NCI-H2029 treated with DMSO at 0.1 percent for 48 hours (cell line): ENCODE data around the gene CACNA1D.

Experiments used
- DNase-seq: peaks from one replicate; lab custom pipeline; 2025; lab: John Stamatoyannopoulos, UW

CACNA1D gene

DNA sequence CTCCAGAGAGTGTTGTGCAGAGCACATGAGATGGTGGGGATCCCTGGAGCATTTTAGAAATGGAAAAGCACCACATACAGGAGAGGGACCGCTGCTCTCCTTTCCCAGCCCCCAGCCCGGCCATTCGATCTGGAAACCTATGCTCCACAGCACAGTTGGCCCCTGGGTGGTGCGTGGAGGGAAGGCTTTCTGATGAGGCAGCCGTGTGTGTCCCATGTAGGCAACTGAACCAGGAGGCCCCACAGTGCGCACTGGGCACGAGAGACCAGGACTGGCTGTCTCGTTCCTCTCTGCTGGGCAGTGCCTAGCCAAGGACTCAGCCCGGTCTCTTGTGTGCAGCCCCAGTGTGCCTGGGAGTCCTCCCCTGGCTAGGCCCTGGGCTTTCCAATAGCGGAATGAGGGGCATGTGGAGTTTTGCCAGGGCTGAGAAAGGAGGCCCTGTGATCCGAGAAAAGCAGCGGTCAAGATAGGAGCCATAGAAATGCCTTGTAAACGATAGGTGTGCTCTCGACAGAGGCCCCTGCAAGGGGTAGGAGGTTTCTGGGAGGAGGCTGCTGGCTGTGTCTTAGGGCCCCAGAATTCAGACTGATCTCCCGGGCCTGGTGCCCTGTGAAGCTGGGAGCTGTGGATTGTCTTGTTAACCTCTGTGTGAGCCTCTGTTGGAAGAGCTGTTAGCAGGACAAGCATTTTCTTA lies 312.9 kb downstream of the CACNA1D start:
- no peak for DNase-seq

DNA sequence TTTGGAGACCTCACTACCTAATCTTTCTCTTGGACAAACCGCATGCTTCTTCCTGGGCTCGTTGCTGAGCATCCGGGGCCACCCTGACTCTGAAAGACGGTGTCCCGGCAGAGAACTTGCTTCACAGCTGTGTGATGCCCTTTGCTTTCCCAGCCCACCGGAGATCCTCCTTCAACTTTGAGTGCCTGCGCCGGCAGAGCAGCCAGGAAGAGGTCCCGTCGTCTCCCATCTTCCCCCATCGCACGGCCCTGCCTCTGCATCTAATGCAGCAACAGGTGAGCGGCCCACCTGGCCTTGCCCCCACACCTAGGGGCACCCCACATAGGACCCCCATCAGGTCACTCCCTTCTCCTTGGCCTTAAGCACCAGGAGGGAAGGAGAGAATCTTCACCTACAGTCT lies 314.1 kb downstream of the CACNA1D start:
- no peak for DNase-seq

DNA sequence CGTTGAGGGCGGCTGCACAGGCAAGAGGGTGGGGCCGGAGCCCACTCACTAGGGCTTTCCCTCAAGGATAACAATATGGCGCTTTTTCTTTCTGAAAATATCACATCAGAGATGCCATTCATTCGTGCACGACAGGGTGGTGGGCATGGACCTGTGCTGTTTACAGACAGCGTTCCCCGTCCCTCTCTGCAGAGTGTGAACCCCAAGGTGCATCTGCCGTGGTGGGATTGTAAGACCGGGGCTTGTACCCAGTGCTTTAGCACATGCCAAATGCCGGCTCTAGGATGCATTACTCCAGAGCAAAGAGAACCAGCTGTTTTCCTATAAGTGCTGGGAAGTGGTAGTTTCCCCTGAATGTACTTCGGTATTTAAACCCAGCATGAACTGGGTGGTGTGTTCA lies 314.9 kb downstream of the CACNA1D start:
- no peak for DNase-seq

DNA sequence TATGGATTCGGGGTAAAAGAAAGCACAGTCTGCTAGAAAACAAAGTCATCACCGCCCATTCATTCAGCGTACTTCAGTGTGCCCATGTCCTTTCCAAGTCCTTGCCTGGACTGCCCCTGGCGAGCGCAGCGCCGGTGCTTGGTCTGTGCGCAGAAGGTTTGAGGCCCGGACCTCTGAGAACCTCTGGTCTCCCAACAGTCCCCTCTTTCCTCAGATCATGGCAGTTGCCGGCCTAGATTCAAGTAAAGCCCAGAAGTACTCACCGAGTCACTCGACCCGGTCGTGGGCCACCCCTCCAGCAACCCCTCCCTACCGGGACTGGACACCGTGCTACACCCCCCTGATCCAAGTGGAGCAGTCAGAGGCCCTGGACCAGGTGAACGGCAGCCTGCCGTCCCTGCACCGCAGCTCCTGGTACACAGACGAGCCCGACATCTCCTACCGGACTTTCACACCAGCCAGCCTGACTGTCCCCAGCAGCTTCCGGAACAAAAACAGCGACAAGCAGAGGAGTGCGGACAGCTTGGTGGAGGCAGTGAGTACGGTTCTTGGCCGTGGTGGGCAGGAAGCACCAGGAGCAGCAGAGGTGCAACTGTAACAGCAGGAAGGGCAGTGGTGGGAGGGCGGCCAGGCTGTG lies 315.5 kb downstream of the CACNA1D start:
- DNase-seq, result no peak

DNA sequence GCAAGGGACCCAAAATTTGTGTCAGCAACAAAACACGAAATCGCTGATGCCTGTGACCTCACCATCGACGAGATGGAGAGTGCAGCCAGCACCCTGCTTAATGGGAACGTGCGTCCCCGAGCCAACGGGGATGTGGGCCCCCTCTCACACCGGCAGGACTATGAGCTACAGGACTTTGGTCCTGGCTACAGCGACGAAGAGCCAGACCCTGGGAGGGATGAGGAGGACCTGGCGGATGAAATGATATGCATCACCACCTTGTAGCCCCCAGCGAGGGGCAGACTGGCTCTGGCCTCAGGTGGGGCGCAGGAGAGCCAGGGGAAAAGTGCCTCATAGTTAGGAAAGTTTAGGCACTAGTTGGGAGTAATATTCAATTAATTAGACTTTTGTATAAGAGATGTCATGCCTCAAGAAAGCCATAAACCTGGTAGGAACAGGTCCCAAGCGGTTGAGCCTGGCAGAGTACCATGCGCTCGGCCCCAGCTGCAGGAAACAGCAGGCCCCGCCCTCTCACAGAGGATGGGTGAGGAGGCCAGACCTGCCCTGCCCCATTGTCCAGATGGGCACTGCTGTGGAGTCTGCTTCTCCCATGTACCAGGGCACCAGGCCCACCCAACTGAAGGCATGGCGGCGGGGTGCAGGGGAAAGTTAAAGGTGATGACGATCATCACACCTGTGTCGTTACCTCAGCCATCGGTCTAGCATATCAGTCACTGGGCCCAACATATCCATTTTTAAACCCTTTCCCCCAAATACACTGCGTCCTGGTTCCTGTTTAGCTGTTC lies 316.9 kb downstream of the CACNA1D start:
- no peak for DNase-seq

DNA sequence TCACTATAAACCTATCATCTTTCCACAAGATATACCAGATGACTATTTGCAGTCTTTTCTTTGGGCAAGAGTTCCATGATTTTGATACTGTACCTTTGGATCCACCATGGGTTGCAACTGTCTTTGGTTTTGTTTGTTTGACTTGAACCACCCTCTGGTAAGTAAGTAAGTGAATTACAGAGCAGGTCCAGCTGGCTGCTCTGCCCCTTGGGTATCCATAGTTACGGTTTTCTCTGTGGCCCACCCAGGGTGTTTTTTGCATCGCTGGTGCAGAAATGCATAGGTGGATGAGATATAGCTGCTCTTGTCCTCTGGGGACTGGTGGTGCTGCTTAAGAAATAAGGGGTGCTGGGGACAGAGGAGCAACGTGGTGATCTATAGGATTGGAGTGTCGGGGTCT lies 318.0 kb downstream of the CACNA1D start:
- DNase-seq, result no peak

DNA sequence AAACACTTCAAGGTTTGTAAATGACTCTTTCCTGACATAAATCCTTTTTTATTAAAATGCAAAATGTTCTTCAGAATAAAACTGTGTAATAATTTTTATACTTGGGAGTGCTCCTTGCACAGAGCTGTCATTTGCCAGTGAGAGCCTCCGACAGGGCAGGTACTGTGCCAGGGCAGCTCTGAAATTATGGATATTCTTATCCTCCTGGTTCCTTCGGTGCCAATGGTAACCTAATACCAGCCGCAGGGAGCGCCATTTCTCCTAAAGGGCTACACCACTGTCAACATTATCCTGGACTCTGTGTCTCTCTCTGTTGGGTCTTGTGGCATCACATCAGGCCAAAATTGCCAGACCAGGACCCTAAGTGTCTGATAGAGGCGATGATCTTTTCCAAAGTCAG lies 318.8 kb downstream of the CACNA1D start:
- DNase-seq, result no peak

DNA sequence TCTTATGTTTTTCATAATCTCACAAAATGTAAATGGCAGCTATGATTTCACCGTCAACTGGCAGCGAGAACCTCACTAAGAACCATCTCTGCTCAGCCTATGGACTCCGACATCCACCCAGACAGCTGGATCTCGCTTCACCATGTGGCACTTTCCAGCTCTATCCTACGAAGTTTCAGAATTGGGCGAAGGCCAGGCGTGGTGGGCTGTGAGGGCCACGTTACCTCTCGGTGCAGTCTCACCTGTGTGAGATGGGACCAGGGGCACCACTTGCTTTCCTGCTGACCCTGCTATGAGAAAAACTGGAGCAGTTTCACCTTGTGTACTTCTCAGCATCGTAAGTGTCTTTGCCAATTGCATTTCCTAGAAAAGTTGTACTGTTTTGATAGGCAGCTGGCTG lies 319.5 kb downstream of the CACNA1D start:
- no peak for DNase-seq

DNA sequence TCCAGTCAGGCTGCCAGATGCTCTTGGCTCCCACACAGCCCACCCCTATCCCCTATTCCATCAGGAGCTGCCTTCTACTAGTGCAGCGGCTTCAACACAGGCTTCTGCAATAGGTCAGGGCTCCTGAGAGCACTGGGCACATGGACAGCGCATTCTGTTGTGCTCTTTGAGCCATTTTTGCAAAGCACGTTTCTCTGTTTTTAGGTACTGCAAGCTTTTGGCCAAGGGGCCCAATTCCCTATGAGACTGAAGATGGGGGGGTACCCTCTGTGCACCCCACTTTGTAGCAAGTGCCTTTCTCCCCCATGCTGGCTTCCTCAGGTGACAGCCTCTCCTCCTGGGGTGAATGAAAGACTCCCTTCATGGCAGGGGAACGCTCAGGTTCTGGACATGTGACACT lies 320.7 kb downstream of the CACNA1D start:
- no peak for DNase-seq

DNA sequence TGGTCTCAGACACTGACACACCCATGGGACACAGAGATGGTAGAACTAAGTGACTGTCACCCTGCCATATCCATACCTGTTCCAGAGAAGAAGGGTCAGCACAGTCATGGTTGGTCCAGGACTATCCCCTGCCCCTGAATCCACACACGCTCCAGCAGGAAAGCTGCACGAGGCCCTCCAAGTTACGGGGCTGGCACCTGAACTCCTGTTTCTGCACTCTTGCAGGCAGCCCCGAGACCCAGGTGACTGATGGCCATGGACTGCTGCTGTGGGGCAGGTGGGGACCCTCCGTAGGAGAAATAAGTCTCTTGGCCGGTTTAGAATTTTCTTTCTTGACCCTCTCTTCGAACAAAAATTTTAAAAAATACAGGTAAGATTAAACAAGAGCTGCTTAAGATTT lies 321.2 kb downstream of the CACNA1D start:
- no peak for DNase-seq

DNA sequence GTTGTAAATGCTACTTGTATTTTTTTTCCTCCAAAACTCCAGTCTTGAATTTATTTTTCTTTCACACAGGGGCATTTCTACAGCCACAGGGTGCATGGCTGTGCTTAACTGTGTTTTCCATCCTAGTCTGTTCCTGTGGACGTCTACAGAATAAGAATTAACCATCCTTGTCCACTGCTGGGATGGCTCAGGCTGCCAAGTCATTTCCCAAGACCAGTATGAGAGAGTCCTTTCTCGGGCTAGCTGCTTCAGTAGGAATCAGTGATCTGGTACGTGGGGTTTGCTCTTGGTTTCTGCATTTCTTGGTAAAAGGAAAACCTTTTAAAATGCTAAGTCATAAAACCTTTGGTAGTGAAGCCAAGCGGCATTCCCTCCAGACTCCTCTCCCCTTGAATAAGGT lies 322.0 kb downstream of the CACNA1D start:
- no peak for DNase-seq

DNA sequence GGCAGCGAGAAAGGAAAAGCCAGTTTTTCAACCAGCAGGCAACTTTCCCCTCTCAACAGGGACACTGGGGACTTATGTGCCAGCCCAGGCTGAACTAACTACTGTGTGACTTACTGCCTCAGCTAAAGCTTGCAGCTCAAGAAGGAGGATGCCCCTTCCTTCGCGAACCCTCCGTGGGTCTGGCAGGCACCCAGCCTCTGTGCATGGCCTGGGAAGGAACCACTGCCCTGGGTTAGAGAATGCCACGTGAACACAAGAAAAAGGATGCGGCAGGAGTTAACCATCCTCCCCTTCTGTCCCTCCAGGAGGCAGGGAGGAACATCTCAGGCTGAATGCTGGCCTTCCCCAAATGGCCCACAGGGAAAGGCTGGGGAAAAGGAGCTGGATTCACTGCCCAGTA lies 322.8 kb downstream of the CACNA1D start:
- DNase-seq, result no peak

DNA sequence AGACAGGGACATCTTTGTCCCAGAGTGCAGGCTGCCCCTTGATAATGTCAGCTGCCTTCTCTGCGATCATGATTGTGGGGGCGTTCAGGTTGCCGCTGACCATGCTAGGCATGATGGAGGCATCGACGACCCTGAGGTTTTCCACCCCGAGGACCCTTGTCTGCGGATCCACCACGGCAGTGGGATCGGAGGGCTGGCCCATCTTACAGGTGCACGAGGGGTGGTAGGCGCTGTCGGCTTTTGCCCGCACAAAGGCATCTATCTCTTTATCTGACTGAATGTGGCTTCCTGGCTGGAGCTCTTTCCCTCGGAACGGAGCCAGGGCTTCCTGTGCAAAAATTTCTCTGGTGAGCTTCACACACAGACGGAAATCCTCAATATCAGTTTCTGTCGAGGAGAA lies 323.4 kb downstream of the CACNA1D start:
- DNase-seq, result no peak

DNA sequence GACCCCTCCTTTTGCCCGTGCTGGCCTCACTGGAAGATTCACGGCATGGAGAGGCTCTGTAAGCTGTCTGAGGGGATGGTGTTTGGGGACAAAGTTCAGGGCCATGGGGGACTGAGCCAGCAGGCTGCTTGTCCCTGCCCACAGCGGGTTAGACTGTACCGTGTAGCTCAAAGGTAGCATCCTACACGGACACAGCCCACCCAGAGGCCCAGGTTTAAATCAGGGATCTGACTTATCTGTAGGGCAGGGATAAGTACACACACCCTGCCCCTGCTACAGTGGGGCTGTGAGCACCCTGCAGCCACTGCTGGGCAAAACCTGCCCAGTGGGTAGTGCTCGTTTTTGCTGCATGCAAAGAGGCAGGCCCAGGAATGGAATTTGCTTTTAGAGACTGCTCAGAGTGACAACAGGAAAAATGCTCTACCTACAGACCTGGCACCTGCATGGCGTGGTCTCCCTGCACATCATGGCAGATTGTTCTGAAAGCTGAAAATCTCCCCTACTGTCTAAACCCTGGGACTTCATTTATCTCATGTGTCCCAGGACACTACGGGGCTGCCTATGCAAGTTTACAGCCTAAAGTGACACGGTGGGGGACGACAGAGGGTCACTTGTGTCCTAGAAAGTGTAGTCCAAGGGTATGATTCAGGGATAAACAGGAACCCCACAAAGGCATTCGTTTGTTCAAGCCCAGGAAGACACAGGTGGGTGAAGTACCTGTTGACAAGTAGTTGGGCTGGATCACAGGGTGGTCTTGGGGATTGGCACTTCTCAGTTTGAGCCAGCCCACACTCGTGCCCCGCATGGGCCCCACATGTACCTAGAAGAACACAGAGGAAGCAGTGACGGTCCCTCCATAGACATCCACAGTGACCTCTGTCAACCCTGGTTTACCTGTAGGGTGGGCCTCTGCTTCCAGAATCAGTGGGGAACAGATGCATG lies 324.1 kb downstream of the CACNA1D start:
- no peak for DNase-seq

DNA sequence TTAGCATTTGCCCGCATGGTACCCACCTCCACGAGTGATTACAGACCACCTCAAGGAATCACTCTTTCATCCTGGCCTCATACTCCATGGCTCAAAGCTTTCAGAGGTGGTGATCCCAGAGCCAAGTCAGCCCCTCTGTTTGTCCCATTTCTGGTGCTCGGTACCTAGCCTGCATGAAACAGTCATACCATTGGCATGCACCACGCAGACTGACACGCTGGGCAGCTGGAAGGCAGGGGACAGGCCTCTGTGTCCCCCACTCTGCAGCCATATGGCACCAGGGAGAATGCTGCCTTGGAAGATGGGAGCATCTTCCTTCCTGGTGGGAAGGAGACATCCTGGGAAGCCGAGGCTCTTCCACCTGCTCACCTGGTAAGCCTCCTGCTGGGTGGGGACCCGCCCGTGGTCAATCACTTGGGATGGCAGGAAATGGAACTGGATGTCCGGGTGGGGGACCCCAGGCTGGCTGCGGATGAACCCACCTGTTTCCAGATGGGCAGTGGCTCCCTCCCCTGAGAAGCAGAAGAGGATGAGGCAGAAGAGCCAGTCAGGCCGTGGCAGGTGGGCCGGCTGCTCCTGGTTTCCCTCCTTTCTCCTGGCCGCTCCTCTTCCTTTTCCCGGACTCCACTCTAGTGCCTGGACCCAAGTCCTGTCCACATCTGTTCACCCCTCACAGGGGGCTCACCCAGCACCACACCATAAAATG lies 324.9 kb downstream of the CACNA1D start:
- no peak for DNase-seq

DNA sequence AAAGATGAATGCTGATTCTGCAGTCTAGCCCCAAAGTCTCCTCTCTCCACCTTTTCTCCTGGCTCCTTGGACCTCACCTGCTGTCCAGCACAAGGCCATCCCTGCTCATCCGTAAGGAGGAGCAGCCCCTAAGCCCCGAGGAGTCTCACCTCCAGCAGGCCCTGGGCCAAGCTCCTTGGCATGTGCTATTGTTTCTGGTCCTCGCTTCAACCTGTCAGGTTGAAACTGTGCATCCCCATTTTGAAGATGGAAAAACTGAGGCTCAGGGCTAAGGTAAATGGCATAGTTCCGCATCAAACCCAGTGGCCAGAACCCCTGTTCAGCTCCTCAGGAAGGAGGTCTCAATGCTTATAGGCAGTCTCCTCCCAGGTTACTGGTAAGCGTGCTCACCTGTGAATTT lies 325.7 kb downstream of the CACNA1D start:
- DNase-seq, result no peak

DNA sequence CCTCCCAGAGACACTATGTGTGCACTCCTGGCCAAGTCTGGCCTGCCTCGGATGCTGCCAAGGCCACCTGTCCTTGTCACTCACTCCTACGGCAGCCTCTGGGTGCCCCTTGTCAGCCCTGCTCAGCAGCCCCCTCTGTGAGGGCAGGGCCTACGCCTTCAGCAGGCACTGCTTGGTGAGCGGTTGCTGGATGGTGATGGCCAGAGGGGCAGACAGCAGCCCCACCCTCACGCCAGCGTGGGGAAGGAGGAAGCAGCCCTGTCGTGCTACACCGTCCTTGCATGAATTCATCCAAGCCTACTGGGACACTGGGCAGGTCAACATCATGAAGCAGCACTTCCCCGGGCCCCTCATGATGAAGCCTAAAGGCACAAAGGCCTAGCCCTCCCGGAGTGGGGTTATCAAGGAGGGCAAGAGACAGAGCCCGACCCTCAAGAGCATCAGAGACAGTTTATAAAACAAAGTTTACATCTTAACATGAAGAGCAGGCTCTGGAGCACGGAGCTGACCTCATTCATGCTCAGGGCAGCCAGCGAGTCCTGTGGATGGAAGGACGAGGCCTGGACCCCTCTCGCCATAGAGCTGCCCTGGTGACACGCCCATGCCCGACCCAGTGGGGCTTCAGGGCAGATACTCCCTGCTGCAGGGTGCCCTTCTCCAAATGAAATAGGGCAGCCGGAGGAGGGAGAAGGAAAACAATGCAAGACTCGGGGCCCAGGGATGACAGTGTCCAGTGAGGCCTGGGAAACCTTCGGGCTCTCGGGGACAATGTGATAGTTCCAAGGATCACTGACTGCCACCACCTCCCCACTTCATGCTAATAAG lies 326.6 kb downstream of the CACNA1D start:
- DNase-seq, result no peak

DNA sequence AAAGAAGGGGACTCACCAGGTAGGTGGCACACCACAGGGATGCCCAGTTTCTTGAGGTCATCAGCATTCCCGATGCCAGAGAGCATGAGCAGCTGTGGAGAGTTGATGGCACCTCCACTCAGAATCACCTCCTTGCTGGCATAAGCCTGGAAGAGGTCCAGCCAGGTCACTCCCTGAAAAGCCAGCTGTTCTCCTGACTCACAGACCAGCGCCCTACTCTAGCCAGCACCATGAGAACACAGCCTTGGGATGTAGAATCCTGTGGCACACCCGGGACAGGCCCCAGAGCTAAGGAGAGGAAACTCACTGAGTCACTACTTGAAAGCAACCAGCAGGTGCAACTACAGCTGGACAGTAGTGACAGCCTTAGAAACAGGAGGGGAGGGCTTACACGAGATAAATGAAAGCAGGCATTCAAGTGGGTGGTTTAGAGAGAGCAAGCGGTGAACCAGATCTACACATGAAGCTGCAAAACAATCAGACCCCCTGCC lies 327.3 kb downstream of the CACNA1D start:
- no peak for DNase-seq

DNA sequence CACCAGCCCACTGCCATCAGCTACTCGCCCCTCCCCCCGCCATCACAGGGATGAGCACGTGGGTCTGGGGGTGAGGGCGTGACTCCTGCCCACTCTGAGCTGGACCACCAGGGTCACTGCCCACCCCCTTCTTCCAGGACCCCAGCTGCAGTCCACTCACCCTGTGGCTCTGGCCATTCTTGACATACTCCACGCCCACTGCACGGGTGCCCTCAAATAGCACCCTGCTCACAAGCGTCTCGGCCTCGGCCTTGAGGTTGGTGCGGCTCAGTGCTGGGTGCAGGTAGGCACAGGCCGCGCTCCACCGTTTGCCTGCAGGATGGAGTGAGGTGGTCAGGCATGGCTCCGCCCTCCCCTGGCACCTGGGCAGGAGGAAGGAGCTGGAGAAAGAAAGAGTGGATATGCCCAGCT lies 327.9 kb downstream of the CACNA1D start:
- no peak for DNase-seq
